GM12878 (cell line): ENCODE data around the gene TSC22D4. TPM values are rescaled to one million over a fixed set of nuclear protein-coding genes. Genes with fewer than 3 reads are reported as not detected.

Experiments
- BACH1 ChIP-seq: fragments of 450-650 bp; IDR thresholded peaks from 2 replicates; pipeline ENCODE4 v1.6.1; 2017; ENCODE audit warnings: mild to moderate bottlenecking, borderline replicate concordance
- BCL11A ChIP-seq: IDR thresholded peaks from 2 replicates; pipeline ENCODE4 v1.6.1; 2011; ENCODE audit warnings: low read depth, low read length
- CBFB ChIP-seq: IDR thresholded peaks from 2 replicates; pipeline ENCODE4 v1.6.1; 2016; ENCODE audit warnings: antibody characterized with exemption, low read depth
- CBX5 ChIP-seq: sonication (generic); IDR thresholded peaks from 2 replicates; pipeline ENCODE4 v1.6.1; 2016; ENCODE audit warnings: low read depth, moderate library complexity, mild to moderate bottlenecking, inconsistent platforms
- CHD1 ChIP-seq: IDR thresholded peaks from 2 replicates; pipeline ENCODE4 v1.6.1; 2012; ENCODE audit warnings: low read depth, low read length, improper control_type of control experiment
- CHD4 ChIP-seq: fragments of 200-600 bp; sonication (generic); IDR thresholded peaks from 2 replicates; pipeline ENCODE4 v1.6.1; 2016; ENCODE audit warnings: mild to moderate bottlenecking
- EGR1 ChIP-seq, 2 experiments: IDR thresholded peaks; 1 replicate in 1 of 2; 2 replicates in 1 of 2; pipeline ENCODE4 v1.6.1; 2011 to 2012; ENCODE audit warnings: low read depth in 2 of 2, low read length in 2 of 2, borderline replicate concordance in 1 of 2, mild to moderate bottlenecking in 1 of 2, moderate library complexity in 1 of 2
- IRF4 ChIP-seq: IDR thresholded peaks from 2 replicates; pipeline ENCODE4 v1.6.1; 2011; ENCODE audit warnings: low read depth, low read length
- MYC ChIP-seq: IDR thresholded peaks from 2 replicates; pipeline ENCODE4 v1.6.1; 2011; ENCODE audit warnings: mild to moderate bottlenecking, low read length, moderate library complexity, inconsistent platforms; ENCODE audit not compliant: insufficient read depth, insufficient replicate concordance, insufficient read length, severe bottlenecking
- NFIC ChIP-seq: IDR thresholded peaks from 2 replicates; pipeline ENCODE4 v1.6.1; 2012; ENCODE audit warnings: low read depth, mild to moderate bottlenecking, inconsistent platforms, low read length, moderate library complexity
- NRF1 ChIP-seq: conservative IDR thresholded peaks from 2 replicates; pipeline ENCODE4 v1.6.1; 2011; ENCODE audit warnings: mild to moderate bottlenecking, low read depth, low read length, improper control_type of control experiment
- RUNX3 ChIP-seq: IDR thresholded peaks from 2 replicates; pipeline ENCODE4 v1.6.1; 2012; ENCODE audit warnings: low read length, inconsistent platforms
- SREBF1 ChIP-seq: IDR thresholded peaks from 2 replicates; pipeline ENCODE4 v1.6.1; 2012; ENCODE audit warnings: mild to moderate bottlenecking, low read length
- ZZZ3 ChIP-seq: IDR thresholded peaks from 2 replicates; pipeline ENCODE4 v1.6.1; 2011; ENCODE audit warnings: low read depth; ENCODE audit not compliant: control insufficient read depth, insufficient read length
- polyA plus RNA-seq, 11 experiments: library from polyadenylated mRNA; depleted of rRNA in 4 of 11; unstranded in 6 of 11; stranded (reverse) in 5 of 11; fragments of >200 nt; fragmentation: Nextera tagmentation in 4 of 11; fragmentation: Illumina TruSeq in 1 of 11; extraction: Ambion mirVana in 4 of 11; extraction: Trizol in 1 of 11; gene quantifications; 1 replicate in 1 of 11; 2 replicates in 10 of 11; pipeline versions ENCODE4 v1.2.1 to v1.2.3, GENCODE V29; 2011 to 2016; ENCODE audit warnings: inconsistent platforms in 2 of 11, missing spikeins in 2 of 11, low read depth in 1 of 11
- total RNA-seq, 4 experiments: library from RNA; depleted of rRNA in 3 of 4; stranded (reverse); fragments of >200 nt in 3 of 4; fragmentation: Illumina TruSeq in 1 of 4; extraction: Trizol in 1 of 4; gene quantifications; 2 replicates each; pipeline versions ENCODE4 v1.2.1 to v1.2.3, GENCODE V29; 2013 to 2021
- TF ChIP-seq, protein P1 (sequence below): IDR thresholded peaks from 2 replicates; pipeline ENCODE4 v1.6.1; 2011; ENCODE audit warnings: low read depth, mild to moderate bottlenecking, low read length, moderate library complexity, borderline replicate concordance; ENCODE audit errors: extremely low read depth
- TF ChIP-seq, protein P2 (sequence below): fragments of 450-650 bp; IDR thresholded peaks from 2 replicates; pipeline ENCODE4 v1.6.1; 2017; ENCODE audit warnings: antibody characterized with exemption, mild to moderate bottlenecking, moderate library complexity
- TF ChIP-seq, protein P3 (sequence below): fragments of 450-650 bp; formaldehyde crosslinking; IDR thresholded peaks from 2 replicates; pipeline ENCODE4 v1.4.0; 2020; ENCODE audit warnings: mild to moderate bottlenecking, moderate library complexity
- TF ChIP-seq, protein P4 (sequence below): fragments of 450-650 bp; IDR thresholded peaks from 2 replicates; pipeline ENCODE4 v1.6.1; 2017; ENCODE audit warnings: mild to moderate bottlenecking
- TF ChIP-seq, protein P5 (sequence below): IDR thresholded peaks from 2 replicates; pipeline ENCODE4 v1.6.1; 2012; ENCODE audit warnings: low read length, inconsistent platforms

The TSC22D4 gene
- total and polyA plus RNA-seq, 10 of the 15 experiments (the other 5 are each of a cell fraction or from before 2014, with no cell fraction given): 0.50 to 65.7 (median 24.4) TPM

DNA sequence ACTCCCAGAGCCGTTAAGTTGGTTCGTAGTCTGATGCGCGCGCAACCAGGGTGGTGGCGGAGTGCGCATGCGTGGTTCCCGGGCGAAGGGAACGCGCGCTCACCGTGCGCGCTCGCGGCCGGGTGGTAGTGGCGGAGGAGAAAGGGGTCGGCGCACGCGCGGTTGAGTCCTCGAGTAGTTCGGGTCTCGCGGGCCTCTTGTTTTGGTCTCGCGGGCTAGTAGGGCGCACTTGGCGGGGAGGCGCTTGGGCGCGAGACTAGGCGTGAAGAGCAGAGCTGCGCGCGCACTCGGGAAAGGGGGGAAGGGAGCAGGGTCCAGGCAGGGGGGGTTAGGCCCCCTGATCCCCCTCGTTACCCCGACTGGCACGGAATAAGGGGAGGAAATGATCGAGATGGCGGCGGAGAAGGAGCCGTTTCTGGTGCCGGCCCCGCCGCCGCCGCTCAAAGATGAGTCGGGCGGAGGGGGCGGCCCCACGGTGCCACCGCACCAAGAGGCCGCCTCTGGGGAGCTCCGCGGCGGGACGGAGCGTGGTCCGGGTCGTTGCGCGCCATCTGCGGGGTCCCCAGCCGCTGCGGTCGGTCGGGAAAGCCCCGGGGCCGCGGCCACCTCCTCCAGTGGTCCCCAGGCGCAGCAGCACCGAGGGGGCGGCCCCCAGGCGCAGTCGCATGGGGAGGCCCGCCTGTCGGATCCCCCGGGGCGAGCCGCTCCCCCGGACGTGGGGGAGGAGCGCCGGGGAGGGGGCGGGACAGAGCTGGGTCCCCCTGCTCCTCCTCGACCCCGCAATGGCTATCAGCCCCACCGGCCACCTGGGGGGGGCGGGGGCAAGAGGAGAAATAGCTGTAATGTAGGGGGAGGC is 49.1 kb downstream of the TSC22D4 start, which contains the start of gene MEPCE (continued):
- no peak for TF ChIP-seq CHD4
- peak in 1 of 2 experiments; percentile 77; a peak in 2 of 3 replicates for TF ChIP-seq EGR1 (IDR thresholded peaks at IDR 0.05; ENCODE audit: borderline replicate concordance in 1 of 2, low read depth in 2 of 2, low read length in 2 of 2)
- TF ChIP-seq CHD1: no peak; the same call in 1 of the 2 replicates
- peak; percentile 93 for TF ChIP-seq BACH1
- TF ChIP-seq ZZZ3: no peak
- TF ChIP-seq RUNX3: no peak
- TF ChIP-seq MYC: no peak
- TF ChIP-seq, protein P1, sequence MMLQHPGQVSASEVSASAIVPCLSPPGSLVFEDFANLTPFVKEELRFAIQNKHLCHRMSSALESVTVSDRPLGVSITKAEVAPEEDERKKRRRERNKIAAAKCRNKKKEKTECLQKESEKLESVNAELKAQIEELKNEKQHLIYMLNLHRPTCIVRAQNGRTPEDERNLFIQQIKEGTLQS: no peak
- TF ChIP-seq, protein P2, sequence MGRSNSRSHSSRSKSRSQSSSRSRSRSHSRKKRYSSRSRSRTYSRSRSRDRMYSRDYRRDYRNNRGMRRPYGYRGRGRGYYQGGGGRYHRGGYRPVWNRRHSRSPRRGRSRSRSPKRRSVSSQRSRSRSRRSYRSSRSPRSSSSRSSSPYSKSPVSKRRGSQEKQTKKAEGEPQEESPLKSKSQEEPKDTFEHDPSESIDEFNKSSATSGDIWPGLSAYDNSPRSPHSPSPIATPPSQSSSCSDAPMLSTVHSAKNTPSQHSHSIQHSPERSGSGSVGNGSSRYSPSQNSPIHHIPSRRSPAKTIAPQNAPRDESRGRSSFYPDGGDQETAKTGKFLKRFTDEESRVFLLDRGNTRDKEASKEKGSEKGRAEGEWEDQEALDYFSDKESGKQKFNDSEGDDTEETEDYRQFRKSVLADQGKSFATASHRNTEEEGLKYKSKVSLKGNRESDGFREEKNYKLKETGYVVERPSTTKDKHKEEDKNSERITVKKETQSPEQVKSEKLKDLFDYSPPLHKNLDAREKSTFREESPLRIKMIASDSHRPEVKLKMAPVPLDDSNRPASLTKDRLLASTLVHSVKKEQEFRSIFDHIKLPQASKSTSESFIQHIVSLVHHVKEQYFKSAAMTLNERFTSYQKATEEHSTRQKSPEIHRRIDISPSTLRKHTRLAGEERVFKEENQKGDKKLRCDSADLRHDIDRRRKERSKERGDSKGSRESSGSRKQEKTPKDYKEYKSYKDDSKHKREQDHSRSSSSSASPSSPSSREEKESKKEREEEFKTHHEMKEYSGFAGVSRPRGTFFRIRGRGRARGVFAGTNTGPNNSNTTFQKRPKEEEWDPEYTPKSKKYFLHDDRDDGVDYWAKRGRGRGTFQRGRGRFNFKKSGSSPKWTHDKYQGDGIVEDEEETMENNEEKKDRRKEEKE: no peak
- no peak for TF ChIP-seq NFIC
- no peak; the same call in 1 of the 2 replicates for TF ChIP-seq BCL11A
- TF ChIP-seq, protein P3, sequence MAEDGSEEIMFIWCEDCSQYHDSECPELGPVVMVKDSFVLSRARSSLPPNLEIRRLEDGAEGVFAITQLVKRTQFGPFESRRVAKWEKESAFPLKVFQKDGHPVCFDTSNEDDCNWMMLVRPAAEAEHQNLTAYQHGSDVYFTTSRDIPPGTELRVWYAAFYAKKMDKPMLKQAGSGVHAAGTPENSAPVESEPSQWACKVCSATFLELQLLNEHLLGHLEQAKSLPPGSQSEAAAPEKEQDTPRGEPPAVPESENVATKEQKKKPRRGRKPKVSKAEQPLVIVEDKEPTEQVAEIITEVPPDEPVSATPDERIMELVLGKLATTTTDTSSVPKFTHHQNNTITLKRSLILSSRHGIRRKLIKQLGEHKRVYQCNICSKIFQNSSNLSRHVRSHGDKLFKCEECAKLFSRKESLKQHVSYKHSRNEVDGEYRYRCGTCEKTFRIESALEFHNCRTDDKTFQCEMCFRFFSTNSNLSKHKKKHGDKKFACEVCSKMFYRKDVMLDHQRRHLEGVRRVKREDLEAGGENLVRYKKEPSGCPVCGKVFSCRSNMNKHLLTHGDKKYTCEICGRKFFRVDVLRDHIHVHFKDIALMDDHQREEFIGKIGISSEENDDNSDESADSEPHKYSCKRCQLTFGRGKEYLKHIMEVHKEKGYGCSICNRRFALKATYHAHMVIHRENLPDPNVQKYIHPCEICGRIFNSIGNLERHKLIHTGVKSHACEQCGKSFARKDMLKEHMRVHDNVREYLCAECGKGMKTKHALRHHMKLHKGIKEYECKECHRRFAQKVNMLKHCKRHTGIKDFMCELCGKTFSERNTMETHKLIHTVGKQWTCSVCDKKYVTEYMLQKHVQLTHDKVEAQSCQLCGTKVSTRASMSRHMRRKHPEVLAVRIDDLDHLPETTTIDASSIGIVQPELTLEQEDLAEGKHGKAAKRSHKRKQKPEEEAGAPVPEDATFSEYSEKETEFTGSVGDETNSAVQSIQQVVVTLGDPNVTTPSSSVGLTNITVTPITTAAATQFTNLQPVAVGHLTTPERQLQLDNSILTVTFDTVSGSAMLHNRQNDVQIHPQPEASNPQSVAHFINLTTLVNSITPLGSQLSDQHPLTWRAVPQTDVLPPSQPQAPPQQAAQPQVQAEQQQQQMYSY (CRISPR knock-in tag): no peak
- TF ChIP-seq NRF1: peak; percentile 27; the same call in 1 of the 2 replicates
- TF ChIP-seq IRF4: no peak
- no peak; the same call in 1 of the 2 replicates for TF ChIP-seq CBFB
- TF ChIP-seq, protein P4, sequence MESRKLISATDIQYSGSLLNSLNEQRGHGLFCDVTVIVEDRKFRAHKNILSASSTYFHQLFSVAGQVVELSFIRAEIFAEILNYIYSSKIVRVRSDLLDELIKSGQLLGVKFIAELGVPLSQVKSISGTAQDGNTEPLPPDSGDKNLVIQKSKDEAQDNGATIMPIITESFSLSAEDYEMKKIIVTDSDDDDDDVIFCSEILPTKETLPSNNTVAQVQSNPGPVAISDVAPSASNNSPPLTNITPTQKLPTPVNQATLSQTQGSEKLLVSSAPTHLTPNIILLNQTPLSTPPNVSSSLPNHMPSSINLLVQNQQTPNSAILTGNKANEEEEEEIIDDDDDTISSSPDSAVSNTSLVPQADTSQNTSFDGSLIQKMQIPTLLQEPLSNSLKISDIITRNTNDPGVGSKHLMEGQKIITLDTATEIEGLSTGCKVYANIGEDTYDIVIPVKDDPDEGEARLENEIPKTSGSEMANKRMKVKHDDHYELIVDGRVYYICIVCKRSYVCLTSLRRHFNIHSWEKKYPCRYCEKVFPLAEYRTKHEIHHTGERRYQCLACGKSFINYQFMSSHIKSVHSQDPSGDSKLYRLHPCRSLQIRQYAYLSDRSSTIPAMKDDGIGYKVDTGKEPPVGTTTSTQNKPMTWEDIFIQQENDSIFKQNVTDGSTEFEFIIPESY: no peak
- TF ChIP-seq, protein P5, sequence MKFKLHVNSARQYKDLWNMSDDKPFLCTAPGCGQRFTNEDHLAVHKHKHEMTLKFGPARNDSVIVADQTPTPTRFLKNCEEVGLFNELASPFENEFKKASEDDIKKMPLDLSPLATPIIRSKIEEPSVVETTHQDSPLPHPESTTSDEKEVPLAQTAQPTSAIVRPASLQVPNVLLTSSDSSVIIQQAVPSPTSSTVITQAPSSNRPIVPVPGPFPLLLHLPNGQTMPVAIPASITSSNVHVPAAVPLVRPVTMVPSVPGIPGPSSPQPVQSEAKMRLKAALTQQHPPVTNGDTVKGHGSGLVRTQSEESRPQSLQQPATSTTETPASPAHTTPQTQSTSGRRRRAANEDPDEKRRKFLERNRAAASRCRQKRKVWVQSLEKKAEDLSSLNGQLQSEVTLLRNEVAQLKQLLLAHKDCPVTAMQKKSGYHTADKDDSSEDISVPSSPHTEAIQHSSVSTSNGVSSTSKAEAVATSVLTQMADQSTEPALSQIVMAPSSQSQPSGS: no peak
- TF ChIP-seq CBX5: no peak
- TF ChIP-seq SREBF1: no peak
